ENCODE results near the gene NANOS2. TPM values are rescaled to one million over a fixed set of nuclear protein-coding genes. Genes with fewer than 3 reads are reported as not detected.

The NANOS2 gene
- total RNA-seq, 1 donor from 2014 or later: not detected

DNA sequence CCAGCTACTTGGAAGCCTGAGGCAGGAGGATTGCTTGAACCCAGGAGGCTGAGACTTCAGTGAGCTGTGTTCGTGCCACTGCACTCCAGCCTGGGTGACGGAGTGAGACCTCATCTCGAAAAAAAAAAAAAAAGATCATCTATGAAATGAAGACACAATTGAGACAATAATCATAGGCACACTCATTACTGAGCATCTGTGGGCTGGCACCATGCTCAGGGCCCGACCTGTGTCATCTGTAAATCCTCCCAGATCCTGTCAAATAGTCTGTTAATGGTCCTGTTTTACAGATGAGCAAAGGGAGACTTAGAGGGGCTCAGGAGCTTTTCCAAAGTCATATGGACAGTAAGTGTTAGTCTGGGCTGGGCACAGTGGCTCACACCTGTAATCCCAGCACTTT, 4.1 kb upstream of the NANOS2 start:
- Mint-ChIP-seq H3K27me3 (ENCODE audit: low read depth) (peaks cover 6% of the 10 kb centered on the region), H3K27ac (ENCODE audit: unreplicated experiment) (no peak overlapping the region), H3K36me3 (ENCODE audit: low read depth) (no peaks in the 10 kb centered on the region), H3K4me1 (peaks cover 28% of the 10 kb centered on the region), H3K4me3 (no peak overlapping the region), H3K9me3 (no peaks in the 10 kb centered on the region)
- TF ChIP-seq CTCF (conservative IDR thresholded peaks at IDR 0.05): no peak
- no peak for DNase-seq (ENCODE audit: low read depth, low spot score)

- H3K36me3 Mint-ChIP-seq (ENCODE audit: low read depth): no peaks in the 10 kb centered on the region
- H3K4me3 Mint-ChIP-seq: no peak overlapping the region
- TF ChIP-seq CTCF (conservative IDR thresholded peaks at IDR 0.05): no peak
- H3K9me3 Mint-ChIP-seq: no peaks in the 10 kb centered on the region
- peaks cover 6% of the 10 kb centered on the region for H3K27me3 Mint-ChIP-seq (ENCODE audit: low read depth)
- peaks cover 27% of the 10 kb centered on the region for H3K4me1 Mint-ChIP-seq
- DNase-seq (ENCODE audit: low read depth, low spot score): no peak
- no peak overlapping the region for H3K27ac Mint-ChIP-seq (ENCODE audit: unreplicated experiment)
Observed at GRCh38 chr19:45917421-45918091, 3.0 kb upstream of the NANOS2 start.

GRCh38 chr19:45911291-45911690, 3.3 kb downstream of the NANOS2 start:
- H3K4me1 Mint-ChIP-seq: peaks cover under 1% of the 10 kb centered on the region
- no peaks in the 10 kb centered on the region for H3K9me3 Mint-ChIP-seq
- no peak for TF ChIP-seq CTCF (conservative IDR thresholded peaks at IDR 0.05)
- no peak overlapping the region for H3K4me3 Mint-ChIP-seq
- H3K36me3 Mint-ChIP-seq (ENCODE audit: low read depth): no peaks in the 10 kb centered on the region
- H3K27me3 Mint-ChIP-seq (ENCODE audit: low read depth): peaks cover 6% of the 10 kb centered on the region
- no peak for DNase-seq (ENCODE audit: low read depth, low spot score)
- no peak overlapping the region for H3K27ac Mint-ChIP-seq (ENCODE audit: unreplicated experiment)

DNA sequence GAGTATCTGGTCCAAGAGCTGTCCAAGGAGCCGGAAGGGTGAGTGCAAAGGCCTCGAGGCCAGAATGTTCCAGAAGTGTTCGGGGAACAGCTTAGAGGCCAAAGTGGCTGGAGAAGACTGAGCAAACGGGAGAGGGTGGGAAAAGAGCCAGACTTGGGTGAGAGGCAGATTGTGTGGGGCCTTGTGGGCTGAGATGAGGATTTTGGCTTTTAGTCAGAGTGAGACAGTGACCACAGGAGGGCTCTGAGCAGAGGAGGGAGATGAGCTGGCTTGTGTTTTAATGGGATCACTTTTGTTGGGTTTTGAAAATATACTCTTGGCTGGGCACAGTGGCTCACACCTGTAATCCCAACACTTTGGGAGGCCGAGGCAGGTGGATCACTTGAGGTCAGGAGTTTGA, 5.6 kb downstream of the NANOS2 start:
- no peak for DNase-seq (ENCODE audit: low read depth, low spot score)
- Mint-ChIP-seq H3K27me3 (ENCODE audit: low read depth) (peaks cover 4% of the 10 kb centered on the region), H3K36me3 (ENCODE audit: low read depth) (no peaks in the 10 kb centered on the region), H3K4me3 (no peak overlapping the region), H3K4me1 (no peaks in the 10 kb centered on the region), H3K27ac (ENCODE audit: unreplicated experiment) (peak overlapping the region; percentile 13), H3K9me3 (no peaks in the 10 kb centered on the region)
- TF ChIP-seq CTCF (conservative IDR thresholded peaks at IDR 0.05): no peak

DNA sequence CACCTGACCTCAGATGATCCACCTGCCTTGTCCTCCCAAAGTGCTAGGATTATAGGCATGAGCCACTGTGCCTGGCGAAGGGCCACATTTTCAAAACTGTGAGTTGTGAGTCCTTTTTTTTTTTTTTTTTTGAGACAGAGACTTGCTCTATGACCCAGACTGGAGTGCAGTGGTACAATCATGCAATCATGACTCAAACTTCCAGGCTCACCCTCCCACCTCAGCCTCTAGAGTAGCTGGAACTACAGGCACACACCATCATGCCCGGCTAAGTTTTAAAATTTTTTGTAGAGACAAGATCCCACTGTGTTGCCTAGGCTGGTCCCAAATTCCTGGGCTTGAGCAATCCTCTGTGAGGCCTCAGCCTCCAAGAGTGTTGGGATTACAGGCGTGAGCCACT, 8.4 kb downstream of the NANOS2 start:
- Mint-ChIP-seq H3K4me1 (peaks cover 5% of the 10 kb centered on the region), H3K36me3 (ENCODE audit: low read depth) (no peaks in the 10 kb centered on the region), H3K27me3 (ENCODE audit: low read depth) (peaks cover 16% of the 10 kb centered on the region), H3K4me3 (no peak overlapping the region), H3K27ac (ENCODE audit: unreplicated experiment) (peak overlapping the region; percentile 78), H3K9me3 (no peaks in the 10 kb centered on the region)
- no peak for TF ChIP-seq CTCF (conservative IDR thresholded peaks at IDR 0.05)
- no peak for DNase-seq (ENCODE audit: low read depth, low spot score)

Data from neural crest cell (in vitro differentiated cells).